Neural cell (in vitro differentiated cells): Measurements from ENCODE around the gene PNPLA3. TPM values are rescaled to one million over a fixed set of nuclear protein-coding genes. Genes with fewer than 3 reads are reported as not detected.

Experiments used
- H2AFZ ChIP-seq: fragments of 200-600, 300-800 bp; sonication (generic), shearing (Covaris generic); 2 replicates; pipeline ENCODE4 v1.6.0; 2014; ENCODE audit warnings: low read depth, mild to moderate bottlenecking, antibody characterized with exemption, low read length, moderate library complexity
- H3F3A ChIP-seq: fragments of 200-600 bp; shearing (Covaris generic); 2 replicates; pipeline ENCODE4 v1.6.1; 2016; ENCODE audit warnings: mild to moderate bottlenecking, moderate library complexity, mixed read lengths, antibody characterized with exemption, low read length; ENCODE audit not compliant: insufficient read depth, poor library complexity, severe bottlenecking
- H3K27ac ChIP-seq: fragments of 200-600, 300-800 bp; sonication (generic), shearing (Covaris generic); 2 replicates; pipeline ENCODE4 v1.5.1; 2014; ENCODE audit warnings: mild to moderate bottlenecking, low read length, moderate library complexity
- H3K27me3 ChIP-seq: fragments of 300-800, 200-600 bp; sonication (generic), shearing (Covaris generic); 2 replicates; pipeline ENCODE4 v1.6.0; 2014; ENCODE audit warnings: mild to moderate bottlenecking, low read depth, low read length, moderate library complexity; ENCODE audit not compliant: insufficient read depth
- H3K36me3 ChIP-seq: fragments of 300-800, 200-600 bp; sonication (generic), shearing (Covaris generic); 2 replicates; pipeline ENCODE4 v1.5.1; 2014; ENCODE audit warnings: mild to moderate bottlenecking, antibody characterized with exemption, low read length, moderate library complexity; ENCODE audit not compliant: insufficient read depth
- H3K4me2 ChIP-seq: fragments of 300-800, 200-600 bp; sonication (generic), shearing (Covaris generic); 2 replicates; pipeline ENCODE4 v1.6.0; 2014; ENCODE audit warnings: mild to moderate bottlenecking, low read length
- H3K4me3 ChIP-seq: fragments of 300-800, 200-600 bp; sonication (generic), shearing (Covaris generic); 2 replicates; pipeline ENCODE4 v1.5.1; 2014; ENCODE audit warnings: mild to moderate bottlenecking, low read length, moderate library complexity
- H3K79me2 ChIP-seq: fragments of 200-600 bp; shearing (Covaris generic); replicated peaks from 2 replicates; pipeline ENCODE4 v1.6.0; 2014; ENCODE audit warnings: mild to moderate bottlenecking, low read length, moderate library complexity; ENCODE audit not compliant: insufficient read depth
- H3K9ac ChIP-seq: fragments of 300-800, 200-600 bp; sonication (generic), shearing (Covaris generic); 2 replicates; pipeline ENCODE4 v1.6.1; 2016; ENCODE audit warnings: mild to moderate bottlenecking, low read length, mixed read lengths
- H3K9me2 ChIP-seq: fragments of 200-600 bp; shearing (Covaris generic); 2 replicates; pipeline ENCODE4 v1.6.1; 2016; ENCODE audit warnings: mild to moderate bottlenecking, low read length, mixed read lengths; ENCODE audit not compliant: insufficient read depth
- H3K9me3 ChIP-seq: fragments of 200-600, 300-800 bp; sonication (generic), shearing (Covaris generic); 2 replicates; pipeline ENCODE4 v1.6.1; 2016; ENCODE audit warnings: mild to moderate bottlenecking, mixed run types, low read length, moderate library complexity, mixed read lengths
- H4K20me1 ChIP-seq: fragments of 200-600 bp; shearing (Covaris generic); 2 replicates; pipeline ENCODE4 v1.6.1; 2016; ENCODE audit warnings: mild to moderate bottlenecking, mixed run types; ENCODE audit not compliant: insufficient read depth
- EP300 ChIP-seq: fragments of 450-650 bp; conservative IDR thresholded peaks from 2 replicates; pipeline ENCODE4 v1.6.1; 2014; ENCODE audit warnings: antibody characterized with exemption, mild to moderate bottlenecking, moderate library complexity; ENCODE audit not compliant: poor library complexity, severe bottlenecking
- EZH2 ChIP-seq: fragments of 200-600, 300-800 bp; shearing (Covaris generic), sonication (generic); IDR thresholded peaks from 2 replicates; pipeline ENCODE4 v1.6.1; 2014; ENCODE audit warnings: antibody characterized with exemption, low read length, borderline replicate concordance, mild to moderate bottlenecking; ENCODE audit not compliant: insufficient read depth, poor library complexity, severe bottlenecking
- MXI1 ChIP-seq: fragments of 450-650 bp; conservative IDR thresholded peaks from 2 replicates; pipeline ENCODE4 v1.6.1; 2014; ENCODE audit warnings: antibody characterized with exemption, mild to moderate bottlenecking; ENCODE audit not compliant: poor library complexity, severe bottlenecking
- POLR2AphosphoS5 ChIP-seq: IDR thresholded peaks from 2 replicates; pipeline ENCODE4 v1.6.1; 2012
- RAD21 ChIP-seq: fragments of 450-650 bp; conservative IDR thresholded peaks from 2 replicates; pipeline ENCODE4 v1.6.1; 2014; ENCODE audit warnings: antibody characterized with exemption, mild to moderate bottlenecking, moderate library complexity
- SMC3 ChIP-seq: fragments of 450-650 bp; conservative IDR thresholded peaks from 2 replicates; pipeline ENCODE4 v1.6.1; 2014; ENCODE audit warnings: antibody characterized with exemption, mild to moderate bottlenecking, moderate library complexity; ENCODE audit not compliant: poor library complexity
- TAF1 ChIP-seq: IDR thresholded peaks from 2 replicates; pipeline ENCODE4 v1.6.1; 2012; ENCODE audit warnings: low read depth
- polyA minus RNA-seq: library from RNA; depleted of rRNA, polyadenylated mRNA; stranded (reverse); fragments of >200 nt; gene quantifications from 2 replicates; pipeline ENCODE4 v1.2.3, GENCODE V29; 2014
- polyA plus RNA-seq: library from polyadenylated mRNA; depleted of rRNA; stranded (reverse); fragments of >200 nt; gene quantifications from 2 replicates; pipeline ENCODE4 v1.2.3, GENCODE V29; 2014
- TF ChIP-seq, protein P1 (sequence below): fragments of 450-650 bp; IDR thresholded peaks from 2 replicates; pipeline ENCODE4 v1.5.1; 2014; ENCODE audit warnings: antibody characterized with exemption, mild to moderate bottlenecking, moderate library complexity; ENCODE audit not compliant: poor library complexity, severe bottlenecking
- TF ChIP-seq, protein P2 (sequence below): IDR thresholded peaks from 2 replicates; pipeline ENCODE4 v1.6.1; 2012; ENCODE audit warnings: borderline replicate concordance

The PNPLA3 gene, protein sequence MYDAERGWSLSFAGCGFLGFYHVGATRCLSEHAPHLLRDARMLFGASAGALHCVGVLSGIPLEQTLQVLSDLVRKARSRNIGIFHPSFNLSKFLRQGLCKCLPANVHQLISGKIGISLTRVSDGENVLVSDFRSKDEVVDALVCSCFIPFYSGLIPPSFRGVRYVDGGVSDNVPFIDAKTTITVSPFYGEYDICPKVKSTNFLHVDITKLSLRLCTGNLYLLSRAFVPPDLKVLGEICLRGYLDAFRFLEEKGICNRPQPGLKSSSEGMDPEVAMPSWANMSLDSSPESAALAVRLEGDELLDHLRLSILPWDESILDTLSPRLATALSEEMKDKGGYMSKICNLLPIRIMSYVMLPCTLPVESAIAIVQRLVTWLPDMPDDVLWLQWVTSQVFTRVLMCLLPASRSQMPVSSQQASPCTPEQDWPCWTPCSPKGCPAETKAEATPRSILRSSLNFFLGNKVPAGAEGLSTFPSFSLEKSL
- polyA plus RNA-seq: 4.5 and 6.5 TPM in 2 replicates
- polyA minus RNA-seq: 11.9 and 18.7 TPM in 2 replicates

DNA sequence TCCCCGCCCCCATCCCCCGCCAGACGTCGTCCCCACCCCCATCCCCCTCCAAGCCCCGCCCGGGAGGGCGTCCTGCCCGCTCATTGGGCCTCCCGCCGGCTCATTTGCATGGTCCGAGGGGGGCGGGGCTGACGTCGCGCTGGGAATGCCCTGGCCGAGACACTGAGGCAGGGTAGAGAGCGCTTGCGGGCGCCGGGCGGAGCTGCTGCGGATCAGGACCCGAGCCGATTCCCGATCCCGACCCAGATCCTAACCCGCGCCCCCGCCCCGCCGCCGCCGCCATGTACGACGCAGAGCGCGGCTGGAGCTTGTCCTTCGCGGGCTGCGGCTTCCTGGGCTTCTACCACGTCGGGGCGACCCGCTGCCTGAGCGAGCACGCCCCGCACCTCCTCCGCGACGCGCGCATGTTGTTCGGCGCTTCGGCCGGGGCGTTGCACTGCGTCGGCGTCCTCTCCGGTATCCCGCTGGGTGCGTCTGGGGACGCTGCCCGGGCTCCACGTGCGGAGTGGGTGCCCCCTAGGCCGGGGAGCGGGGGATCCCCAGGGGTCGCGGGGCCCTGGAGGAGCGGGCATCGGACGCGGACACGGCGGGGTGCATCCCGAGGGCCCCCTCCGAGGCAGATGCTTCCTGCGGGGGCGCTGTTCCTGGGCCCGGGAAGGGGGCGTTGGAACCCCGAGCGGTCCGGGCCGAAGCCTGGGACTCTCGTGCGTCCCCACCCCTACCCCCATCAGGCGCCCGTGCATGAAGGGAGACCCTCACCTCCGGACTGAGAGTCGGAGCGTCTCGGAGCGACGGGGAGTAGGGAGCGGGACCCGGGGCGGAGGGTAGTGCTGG is at the start of gene PNPLA3:
TSS of gene PNPLA3 (plus strand) at position 175 of the 834 bp plus-strand sequence. CDS start at position 282, 107 bp downstream.
- no peaks in the 10 kb centered on the region for H3K36me3 ChIP-seq
- peak; percentile 65 for TF ChIP-seq TAF1
- peak; percentile 86 for TF ChIP-seq POLR2AphosphoS5
- peak; percentile 35 for TF ChIP-seq RAD21
- TF ChIP-seq MXI1: peak; percentile 88
- TF ChIP-seq EP300: peak; percentile 45
- TF ChIP-seq SMC3: peak; percentile 22
- TF ChIP-seq EZH2: no peak
- TF ChIP-seq, protein P1, sequence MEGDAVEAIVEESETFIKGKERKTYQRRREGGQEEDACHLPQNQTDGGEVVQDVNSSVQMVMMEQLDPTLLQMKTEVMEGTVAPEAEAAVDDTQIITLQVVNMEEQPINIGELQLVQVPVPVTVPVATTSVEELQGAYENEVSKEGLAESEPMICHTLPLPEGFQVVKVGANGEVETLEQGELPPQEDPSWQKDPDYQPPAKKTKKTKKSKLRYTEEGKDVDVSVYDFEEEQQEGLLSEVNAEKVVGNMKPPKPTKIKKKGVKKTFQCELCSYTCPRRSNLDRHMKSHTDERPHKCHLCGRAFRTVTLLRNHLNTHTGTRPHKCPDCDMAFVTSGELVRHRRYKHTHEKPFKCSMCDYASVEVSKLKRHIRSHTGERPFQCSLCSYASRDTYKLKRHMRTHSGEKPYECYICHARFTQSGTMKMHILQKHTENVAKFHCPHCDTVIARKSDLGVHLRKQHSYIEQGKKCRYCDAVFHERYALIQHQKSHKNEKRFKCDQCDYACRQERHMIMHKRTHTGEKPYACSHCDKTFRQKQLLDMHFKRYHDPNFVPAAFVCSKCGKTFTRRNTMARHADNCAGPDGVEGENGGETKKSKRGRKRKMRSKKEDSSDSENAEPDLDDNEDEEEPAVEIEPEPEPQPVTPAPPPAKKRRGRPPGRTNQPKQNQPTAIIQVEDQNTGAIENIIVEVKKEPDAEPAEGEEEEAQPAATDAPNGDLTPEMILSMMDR: peak; percentile 67
- TF ChIP-seq, protein P2, sequence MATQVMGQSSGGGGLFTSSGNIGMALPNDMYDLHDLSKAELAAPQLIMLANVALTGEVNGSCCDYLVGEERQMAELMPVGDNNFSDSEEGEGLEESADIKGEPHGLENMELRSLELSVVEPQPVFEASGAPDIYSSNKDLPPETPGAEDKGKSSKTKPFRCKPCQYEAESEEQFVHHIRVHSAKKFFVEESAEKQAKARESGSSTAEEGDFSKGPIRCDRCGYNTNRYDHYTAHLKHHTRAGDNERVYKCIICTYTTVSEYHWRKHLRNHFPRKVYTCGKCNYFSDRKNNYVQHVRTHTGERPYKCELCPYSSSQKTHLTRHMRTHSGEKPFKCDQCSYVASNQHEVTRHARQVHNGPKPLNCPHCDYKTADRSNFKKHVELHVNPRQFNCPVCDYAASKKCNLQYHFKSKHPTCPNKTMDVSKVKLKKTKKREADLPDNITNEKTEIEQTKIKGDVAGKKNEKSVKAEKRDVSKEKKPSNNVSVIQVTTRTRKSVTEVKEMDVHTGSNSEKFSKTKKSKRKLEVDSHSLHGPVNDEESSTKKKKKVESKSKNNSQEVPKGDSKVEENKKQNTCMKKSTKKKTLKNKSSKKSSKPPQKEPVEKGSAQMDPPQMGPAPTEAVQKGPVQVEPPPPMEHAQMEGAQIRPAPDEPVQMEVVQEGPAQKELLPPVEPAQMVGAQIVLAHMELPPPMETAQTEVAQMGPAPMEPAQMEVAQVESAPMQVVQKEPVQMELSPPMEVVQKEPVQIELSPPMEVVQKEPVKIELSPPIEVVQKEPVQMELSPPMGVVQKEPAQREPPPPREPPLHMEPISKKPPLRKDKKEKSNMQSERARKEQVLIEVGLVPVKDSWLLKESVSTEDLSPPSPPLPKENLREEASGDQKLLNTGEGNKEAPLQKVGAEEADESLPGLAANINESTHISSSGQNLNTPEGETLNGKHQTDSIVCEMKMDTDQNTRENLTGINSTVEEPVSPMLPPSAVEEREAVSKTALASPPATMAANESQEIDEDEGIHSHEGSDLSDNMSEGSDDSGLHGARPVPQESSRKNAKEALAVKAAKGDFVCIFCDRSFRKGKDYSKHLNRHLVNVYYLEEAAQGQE: peak; percentile 75
- peak within 1 kb of the TSS; percentile 60 for H2AFZ ChIP-seq
- no peaks in the 10 kb centered on the region for H3K79me2 ChIP-seq
- no peaks in the 10 kb centered on the region for H3F3A ChIP-seq
- peak within 1 kb of the TSS; percentile 73 for H3K9ac ChIP-seq
- H3K27me3 ChIP-seq: no peaks in the 10 kb centered on the region
- H3K4me3 ChIP-seq: peak within 1 kb of the TSS; percentile 85
- no peak within 1 kb of the TSS for H3K4me2 ChIP-seq
- H3K9me3 ChIP-seq: no peaks in the 10 kb centered on the region
- H4K20me1 ChIP-seq: no peaks in the 10 kb centered on the region
- H3K27ac ChIP-seq: peak within 1 kb of the TSS; percentile 69
- H3K9me2 ChIP-seq: no peaks in the 10 kb centered on the region

DNA sequence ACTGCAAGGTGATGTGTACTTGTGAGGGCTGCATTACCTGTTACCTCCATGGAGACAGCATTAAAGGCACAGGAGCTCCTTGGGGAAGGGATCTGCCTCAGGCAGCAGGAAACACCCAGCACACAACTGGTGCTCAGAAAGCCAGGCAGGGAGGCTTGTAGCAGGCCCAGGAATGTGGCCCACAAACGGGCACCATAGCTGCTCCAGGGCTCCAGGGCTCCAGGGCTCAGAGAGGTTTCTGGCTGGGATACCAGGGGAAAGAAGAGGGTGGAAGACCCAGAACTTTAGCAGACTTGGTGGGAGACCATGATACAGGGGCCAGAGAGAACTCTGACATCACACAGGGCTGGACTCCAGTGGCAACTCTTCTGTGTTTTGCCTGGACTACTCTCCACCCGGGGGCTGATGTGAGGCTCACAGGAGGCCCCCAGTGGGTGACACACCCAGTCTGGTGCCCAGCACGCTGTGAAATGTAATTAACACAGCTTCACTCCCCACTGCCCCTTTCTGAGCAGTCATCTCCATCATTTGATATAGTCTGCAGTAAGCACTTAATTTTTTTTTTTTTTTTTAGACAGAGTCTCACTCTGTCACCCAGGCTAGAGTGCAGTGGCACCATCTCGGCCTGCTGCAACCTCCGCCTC is 46.6 kb upstream of the PNPLA3 start:
- H3K79me2 ChIP-seq: no peaks in the 10 kb centered on the region
- no peaks in the 10 kb centered on the region for H3K9me2 ChIP-seq
- no peaks in the 10 kb centered on the region for H4K20me1 ChIP-seq
- TF ChIP-seq TAF1: no peak
- TF ChIP-seq EP300: no peak
- no peak for TF ChIP-seq POLR2AphosphoS5
- TF ChIP-seq, protein P1: no peak
- no peak for TF ChIP-seq EZH2
- no peak for TF ChIP-seq RAD21
- no peak for TF ChIP-seq SMC3
- TF ChIP-seq, protein P2: no peak
- no peak for TF ChIP-seq MXI1
- H2AFZ ChIP-seq: no peak overlapping the region
- H3F3A ChIP-seq: no peaks in the 10 kb centered on the region
- no peaks in the 10 kb centered on the region for H3K27me3 ChIP-seq
- H3K4me2 ChIP-seq: no peak overlapping the region
- H3K9ac ChIP-seq: no peak overlapping the region
- H3K27ac ChIP-seq: no peak overlapping the region
- no peaks in the 10 kb centered on the region for H3K9me3 ChIP-seq
- no peak overlapping the region for H3K4me3 ChIP-seq
- no peaks in the 10 kb centered on the region for H3K36me3 ChIP-seq
